ENCODE measurements around the gene CCDC83.
"Not testable (repeated sequence)": the region's sequence is repeated elsewhere in the genome, so short reads cannot be mapped to it uniquely, and the experiment has no call there.

The CCDC83 gene

DNA sequence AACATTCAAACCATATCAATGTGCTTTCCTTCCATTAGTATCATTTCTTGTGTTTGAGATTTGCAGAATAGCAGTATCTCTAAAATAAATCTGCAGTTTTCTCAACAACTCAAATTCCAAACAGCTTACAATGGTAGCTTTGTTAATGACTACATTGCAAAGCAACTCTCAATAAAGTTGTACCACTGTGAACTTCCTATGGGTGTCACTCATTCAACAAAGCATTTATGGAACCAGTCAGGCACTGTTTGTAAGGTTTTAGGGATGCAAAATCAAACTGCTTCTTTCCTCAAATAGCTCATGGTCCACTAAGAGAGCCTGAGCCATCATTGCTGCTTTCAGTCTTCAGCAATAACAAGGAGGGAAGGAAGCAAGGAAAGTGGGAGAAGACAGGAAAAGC lies 91.0 kb downstream of the CCDC83 start:
- DNase-seq, result no peak

DNA sequence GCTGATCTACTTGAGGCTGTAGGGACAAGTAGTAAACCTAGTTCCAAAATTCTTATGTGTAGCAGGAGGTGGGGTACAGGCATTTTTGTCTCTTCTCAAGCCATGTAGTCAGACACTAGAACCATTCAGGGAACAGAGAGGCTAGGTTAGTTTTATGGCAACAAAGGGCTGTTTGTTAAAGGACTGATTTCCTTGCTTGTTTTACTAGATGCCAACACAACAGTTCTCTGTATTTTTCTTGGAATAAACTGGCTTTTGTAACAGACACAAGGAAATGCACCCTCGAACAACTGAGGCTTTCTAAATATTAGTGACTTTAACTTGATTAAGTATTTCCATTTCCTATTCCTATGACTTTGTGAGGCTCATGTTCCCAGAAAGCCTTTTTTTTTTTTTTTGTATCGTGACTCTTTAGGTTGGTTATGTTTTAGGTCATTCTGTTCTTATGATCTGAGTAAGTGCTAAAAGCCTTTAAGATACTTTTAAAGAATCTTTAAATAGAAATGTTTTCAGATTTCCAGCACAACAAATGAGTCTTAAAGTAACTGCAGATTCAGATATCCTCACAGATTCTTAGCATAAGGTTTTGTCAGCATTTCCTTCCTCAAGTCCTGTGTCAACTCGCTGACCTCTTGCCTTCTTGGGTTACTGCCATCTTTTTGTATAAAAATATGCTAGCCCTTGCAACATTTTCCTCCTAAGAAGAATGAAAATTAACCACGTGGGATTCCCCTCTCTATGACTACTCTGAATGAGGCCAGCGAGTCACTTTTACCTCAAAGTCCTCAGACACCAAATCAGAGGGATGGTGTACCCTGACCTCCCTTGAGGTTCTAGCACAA lies 92.5 kb downstream of the CCDC83 start:
- DNase-seq, result no peak

DNA sequence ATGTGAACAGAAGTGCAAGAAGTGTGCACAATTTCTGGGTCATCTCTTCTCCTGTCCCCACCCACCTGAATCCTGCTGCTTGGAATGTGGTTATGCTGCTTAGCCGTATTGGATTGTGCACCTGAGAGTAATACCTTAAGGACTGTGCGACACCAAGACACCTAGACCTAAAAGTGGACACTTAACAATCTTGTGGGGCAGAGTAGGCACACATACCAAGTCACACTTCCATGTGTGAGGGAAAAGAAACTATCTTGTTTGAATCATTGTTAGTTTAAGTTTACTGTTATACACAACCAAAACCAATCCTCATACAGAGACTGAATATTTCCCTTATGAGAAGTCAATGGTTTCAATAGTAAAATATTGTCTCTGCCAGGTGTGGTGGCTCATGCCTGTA lies 93.7 kb downstream of the CCDC83 start:
- no peak for DNase-seq

DNA sequence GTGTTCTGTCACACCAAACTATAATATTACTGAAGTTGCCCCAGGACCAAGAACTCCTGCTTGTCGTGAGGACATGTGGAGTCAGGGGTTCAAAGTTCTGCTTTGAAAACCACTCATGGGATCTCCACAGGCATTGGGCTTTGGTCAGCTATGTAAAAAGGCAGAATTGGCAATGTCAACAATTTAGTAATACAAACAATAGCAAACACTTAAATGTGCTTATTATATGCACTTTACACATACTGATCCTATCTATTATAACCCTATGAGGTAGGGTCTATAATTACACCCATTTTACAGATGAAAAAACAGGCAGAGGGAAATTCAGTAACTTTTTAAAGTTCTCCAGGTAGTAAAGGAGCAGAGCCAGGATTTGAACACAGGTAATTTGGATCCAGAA lies 94.6 kb downstream of the CCDC83 start:
- no peak for DNase-seq

DNA sequence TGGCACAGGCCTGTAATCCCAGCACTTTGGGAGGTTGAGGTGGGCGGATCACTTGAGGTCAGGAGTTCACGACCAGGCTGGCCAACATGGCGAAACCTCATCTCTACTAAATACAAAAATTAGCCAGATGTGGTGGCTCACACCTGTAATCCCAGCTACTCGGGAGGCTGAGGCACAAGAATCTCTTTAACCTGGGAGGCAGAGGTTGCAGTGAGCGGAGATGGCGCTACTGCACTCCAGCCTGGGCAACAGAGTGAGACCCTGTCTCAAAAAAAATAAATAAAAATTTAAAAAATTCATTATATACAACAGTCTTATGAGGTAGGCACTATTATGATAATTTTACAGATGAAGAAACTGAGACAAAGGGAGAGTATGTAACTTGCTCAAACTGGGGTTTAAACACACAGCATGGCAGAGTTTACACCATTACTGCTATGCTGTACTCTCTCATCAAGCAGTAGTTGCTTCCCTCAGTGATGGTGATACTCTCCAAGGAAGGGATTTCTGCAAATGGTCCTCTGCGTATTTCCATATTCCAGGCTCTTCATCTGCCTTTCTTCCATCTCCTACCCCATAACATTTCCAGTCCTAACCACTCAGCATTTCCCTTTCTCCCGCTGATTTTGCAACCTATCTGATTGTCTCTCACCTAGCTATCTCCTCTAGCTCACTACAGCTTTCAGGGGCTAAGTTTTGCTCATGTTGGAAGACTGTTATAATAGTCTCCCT lies 95.3 kb downstream of the CCDC83 start:
- DNase-seq, result no peak

DNA sequence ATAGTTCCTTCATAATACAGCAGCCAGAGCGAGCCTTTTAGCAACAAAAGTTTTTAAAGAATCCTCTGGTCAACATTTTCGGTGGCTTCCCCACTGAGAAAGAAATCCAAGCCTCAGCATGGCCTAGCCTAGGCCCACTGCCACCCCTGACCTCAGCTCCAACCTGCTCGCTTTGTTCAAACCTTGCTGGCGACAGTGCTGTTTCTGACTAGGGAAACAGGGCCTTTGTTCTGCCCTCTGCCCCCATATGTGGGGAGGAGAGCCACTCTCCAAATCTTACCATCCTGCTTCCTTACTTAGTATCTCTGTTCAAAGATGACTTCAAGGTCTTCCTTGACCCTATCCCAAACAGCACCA lies 95.8 kb downstream of the CCDC83 start:
- DNase-seq, result no peak

DNA sequence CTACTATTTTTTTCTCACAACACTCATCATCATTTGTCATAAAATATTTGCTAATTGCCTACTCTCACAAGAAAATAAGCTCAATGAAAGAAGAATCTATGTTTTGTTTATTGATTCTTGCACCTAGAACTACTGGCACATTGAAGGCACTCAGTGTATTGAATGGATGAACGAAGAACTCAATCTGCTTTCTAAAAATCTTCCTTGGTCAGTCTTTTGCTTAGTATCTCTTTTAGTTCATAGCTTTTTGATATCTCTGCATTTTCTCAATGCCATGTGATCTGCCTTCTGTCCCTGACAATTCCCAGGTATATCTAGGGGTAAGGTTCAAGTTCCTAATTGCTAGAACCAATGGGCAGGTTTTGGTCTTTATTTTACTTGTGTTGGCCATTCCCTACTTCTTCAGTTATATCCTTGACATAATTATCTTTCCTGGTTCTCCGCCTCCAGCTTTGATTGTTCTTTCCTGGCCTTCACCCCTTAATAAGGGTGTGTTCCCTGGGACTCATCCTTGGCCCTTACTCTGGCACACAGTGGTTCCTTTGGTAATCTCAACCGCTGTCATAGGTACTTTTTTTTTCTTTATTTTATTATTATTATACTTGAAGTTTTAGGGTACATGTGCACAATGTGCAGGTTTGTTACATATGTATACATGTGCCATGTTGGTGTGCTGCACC lies 96.4 kb downstream of the CCDC83 start:
- no peak for DNase-seq

DNA sequence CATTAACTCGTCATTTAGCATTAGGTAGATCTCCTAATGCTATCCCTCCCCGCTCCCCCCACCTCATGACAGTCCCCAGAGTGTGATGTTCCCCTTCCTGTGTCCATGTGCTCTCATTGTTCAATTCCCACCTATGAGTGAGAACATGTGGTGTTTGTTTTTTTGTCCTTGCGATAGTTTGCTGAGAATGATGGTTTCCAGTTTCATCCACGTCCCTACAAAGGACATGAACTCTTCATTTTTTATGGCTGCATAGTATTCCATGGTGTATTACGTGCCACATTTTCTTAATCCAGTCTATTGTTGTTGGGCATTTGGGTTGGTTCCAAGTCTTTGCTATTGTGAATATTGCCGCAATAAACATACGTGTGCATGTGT lies 96.9 kb downstream of the CCDC83 start:
- DNase-seq, result not testable (repeated sequence)

DNA sequence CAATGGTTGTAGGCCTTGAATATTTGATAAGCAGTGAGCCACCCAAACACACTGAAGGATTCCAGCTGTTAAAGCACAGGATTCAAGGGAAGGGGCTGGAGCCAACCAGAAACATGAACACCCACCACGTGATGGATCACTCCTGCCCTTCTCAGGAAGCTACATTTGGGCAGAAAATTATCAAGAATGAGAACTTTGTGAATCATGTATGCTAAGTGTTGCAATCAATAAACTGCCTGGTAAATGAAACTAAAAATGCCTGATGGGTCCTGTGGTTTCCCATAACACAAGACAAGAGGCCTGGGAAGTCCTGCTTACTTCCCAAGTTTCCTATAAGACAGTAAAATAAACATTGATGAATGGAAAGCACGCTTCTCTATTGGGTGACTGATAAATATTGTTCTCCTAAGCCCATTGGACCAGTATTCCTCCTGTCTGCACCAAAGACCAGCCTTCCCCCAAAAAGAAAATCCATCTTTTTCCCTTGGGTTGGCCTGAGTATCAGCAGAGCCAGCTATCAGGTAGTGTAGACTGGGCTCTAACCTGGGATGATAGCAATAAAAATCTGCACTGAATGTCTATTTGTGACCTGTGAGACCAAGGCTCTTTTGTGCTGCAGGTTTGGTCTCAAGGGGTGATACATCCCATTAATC lies 98.4 kb downstream of the CCDC83 start:
- no peak for DNase-seq

DNA sequence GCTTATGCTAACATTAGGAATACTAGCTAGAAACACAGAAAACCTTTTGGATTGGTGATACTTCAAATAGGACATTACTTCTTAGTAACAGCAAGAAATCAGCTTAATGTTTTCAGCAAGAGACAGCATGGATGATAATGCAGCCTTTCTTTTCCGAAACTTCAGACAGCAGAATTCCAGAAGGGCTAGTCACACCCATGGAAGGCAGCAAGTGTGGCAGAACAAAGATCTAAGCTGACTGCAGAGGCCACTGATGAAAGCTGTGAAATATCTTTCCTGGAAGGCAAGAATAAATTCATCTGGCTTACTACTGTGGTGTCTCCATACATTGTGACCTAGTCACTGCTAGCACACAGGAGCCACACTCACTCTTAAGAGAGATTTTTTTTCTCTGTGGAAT lies 100.3 kb downstream of the CCDC83 start:
- no peak for DNase-seq

DNA sequence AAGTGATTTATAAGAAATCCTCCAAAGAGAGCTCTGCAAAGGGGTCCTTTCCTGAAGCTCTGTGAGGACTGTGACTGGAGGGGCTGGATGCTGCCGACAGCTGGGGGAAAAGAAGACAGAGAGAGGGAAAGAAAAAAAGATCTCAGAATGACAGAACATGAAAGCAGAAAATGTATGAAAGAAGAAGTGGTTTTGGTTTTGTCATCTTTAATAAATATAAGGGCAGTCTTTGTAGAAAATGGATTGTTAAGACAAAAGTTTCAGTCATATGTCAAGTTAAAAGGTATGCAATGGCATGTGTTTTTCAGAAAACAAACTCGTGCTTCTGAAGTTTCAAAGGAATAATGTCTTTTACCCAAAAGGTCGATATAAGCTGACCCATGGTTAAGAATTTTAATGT lies 105.5 kb downstream of the CCDC83 start:
- no peak for DNase-seq

DNA sequence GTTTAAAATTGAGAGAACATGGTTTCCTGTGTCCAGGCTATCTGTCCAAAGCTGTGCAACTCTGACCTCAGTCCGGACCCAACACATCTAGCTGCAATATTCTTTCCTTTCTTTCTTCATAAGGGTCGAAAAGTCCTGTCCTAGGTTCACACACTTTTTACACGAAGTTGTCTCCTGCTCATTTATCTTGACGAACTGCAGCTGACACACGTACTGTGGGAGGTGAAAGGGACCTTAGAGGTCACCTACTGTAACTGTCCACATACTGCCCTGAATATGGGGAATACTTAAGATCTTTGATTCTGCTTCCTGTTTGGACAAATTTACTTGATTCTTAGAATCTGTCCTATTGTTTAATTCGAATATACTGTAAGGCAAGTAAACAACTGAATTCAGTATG lies 105.9 kb downstream of the CCDC83 start:
- no peak for DNase-seq

DNA sequence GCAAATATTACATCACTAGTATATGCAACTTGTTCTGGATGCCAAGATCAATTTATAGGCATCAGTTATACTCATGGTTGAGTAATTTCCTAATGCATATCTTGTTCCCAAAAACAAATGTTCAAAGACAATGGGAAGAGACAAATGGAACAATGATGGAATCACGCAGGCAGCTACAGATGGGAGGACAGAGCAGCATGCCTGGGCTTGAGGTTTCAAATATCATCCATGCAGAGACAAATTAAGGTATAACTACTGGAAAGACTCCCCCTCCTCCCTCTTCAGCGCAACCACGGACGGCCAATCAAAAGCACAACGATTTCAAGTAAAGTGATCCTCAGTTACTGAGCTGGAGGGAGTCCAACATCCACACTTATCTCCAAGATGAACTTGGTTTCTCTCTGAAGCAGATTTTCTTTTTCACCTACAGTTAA lies 106.8 kb downstream of the CCDC83 start:
- no peak for DNase-seq

DNA sequence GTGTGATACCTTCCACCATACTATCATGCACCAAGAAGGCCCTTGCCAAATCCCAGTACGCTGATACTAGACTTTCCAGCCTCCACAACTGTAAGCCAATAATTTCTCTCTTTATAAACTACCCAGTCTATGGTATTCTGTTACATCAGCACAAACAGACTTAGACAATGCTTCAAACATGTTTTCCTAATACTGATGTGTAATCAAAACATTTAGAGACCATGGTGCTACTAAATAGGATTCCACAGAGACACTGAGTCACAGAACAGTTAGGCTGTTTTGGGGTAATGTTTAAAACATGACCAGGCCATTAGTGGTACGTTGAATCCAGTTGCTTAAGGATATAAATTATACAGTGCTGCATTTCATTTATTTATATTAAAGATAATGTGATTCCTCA lies 110.0 kb downstream of the CCDC83 start:
- no peak for DNase-seq

DNA sequence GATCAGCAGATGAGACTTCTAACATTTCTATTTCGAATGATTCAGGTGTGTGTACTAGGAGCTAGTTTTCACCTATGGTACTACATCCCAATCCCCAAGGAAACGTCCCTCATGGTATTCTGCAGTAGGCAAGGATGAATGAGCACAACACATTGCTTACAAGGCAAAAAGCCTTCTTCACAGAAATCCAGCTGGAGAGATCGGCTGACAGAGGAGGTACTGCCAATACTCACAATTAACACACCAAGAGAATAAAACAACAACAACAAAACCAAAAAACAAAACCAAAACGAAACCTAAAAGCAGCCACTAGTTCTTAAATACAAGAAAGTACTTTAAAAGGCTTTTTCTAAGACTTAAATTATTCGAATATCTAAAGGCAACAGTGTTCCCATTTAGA lies 112.3 kb downstream of the CCDC83 start:
- DNase-seq, result no peak
